WTC11 (cell line): ENCODE results near the gene MYRF. TPM values are rescaled to one million over a fixed set of nuclear protein-coding genes. Genes with fewer than 3 reads are reported as not detected.

Experiments used
- ATAC-seq: fragments of 200-7000 bp; cut with Tn5 transposase; 2 replicates; pipeline ENCODE4 v1.10.0; 2021; ENCODE audit warnings: mild to moderate bottlenecking, moderate library complexity
- CTCF ChIA-PET: fragments of 300-600 bp; sonication (Branson Sonifier 250); formaldehyde crosslinking; loops from one replicate; lab custom pipeline; 2021; ENCODE audit warnings: antibody characterized with exemption; lab: Charles Lee
- POLR2A ChIA-PET: fragments of 350-600 bp; sonication (Branson Sonifier 250); formaldehyde crosslinking; loops from one replicate; lab custom pipeline; 2021; ENCODE audit warnings: antibody characterized with exemption; lab: Charles Lee
- DNase-seq: peaks from one replicate; pipeline ENCODE4 v3.0.0; 2021; ENCODE audit warnings: low spot score
- H3K27ac Mint-ChIP-seq: 2 replicates; pipeline ENCODE4 v1.8.0; 2021; ENCODE audit warnings: mixed read lengths
- H3K27me3 Mint-ChIP-seq: 2 replicates; pipeline ENCODE4 v1.8.0; 2021; ENCODE audit warnings: low read depth, mild to moderate bottlenecking, moderate library complexity, mixed read lengths
- H3K36me3 Mint-ChIP-seq: 2 replicates; pipeline ENCODE4 v1.8.0; 2021; ENCODE audit warnings: mixed read lengths
- H3K4me1 Mint-ChIP-seq: 2 replicates; pipeline ENCODE4 v1.8.0; 2022; ENCODE audit warnings: mixed read lengths
- H3K4me3 Mint-ChIP-seq: 2 replicates; pipeline ENCODE4 v1.8.0; 2021; ENCODE audit warnings: mild to moderate bottlenecking, moderate library complexity, mixed read lengths
- H3K9me3 Mint-ChIP-seq: 2 replicates; pipeline ENCODE4 v1.8.0; 2021; ENCODE audit warnings: mixed read lengths
- ATF1 ChIP-seq: sonication (generic); formaldehyde crosslinking; IDR thresholded peaks from 2 replicates; pipeline ENCODE4 v1.8.1; 2023; ENCODE audit warnings: mild to moderate bottlenecking, moderate library complexity, missing genetic modification reagents
- CDX4 ChIP-seq: fragments of 250-450 bp; sonication (Bioruptor Pico); IDR thresholded peaks from 2 replicates; pipeline ENCODE4 v1.9.0; 2021; ENCODE audit warnings: moderate library complexity, mild to moderate bottlenecking, inconsistent platforms, borderline replicate concordance
- CREM ChIP-seq: sonication (generic); formaldehyde crosslinking; IDR thresholded peaks from 2 replicates; pipeline ENCODE4 v1.8.1; 2022; ENCODE audit warnings: mild to moderate bottlenecking, missing genetic modification reagents, moderate library complexity
- ETV6 ChIP-seq: sonication (generic); formaldehyde crosslinking; IDR thresholded peaks from 2 replicates; pipeline ENCODE4 v1.8.1; 2022; ENCODE audit warnings: mild to moderate bottlenecking, missing genetic modification reagents
- FOXK1 ChIP-seq: sonication (generic); formaldehyde crosslinking; IDR thresholded peaks from 2 replicates; pipeline ENCODE4 v1.8.0; 2022; ENCODE audit warnings: mild to moderate bottlenecking, moderate library complexity, missing genetic modification reagents
- FOXP1 ChIP-seq: sonication (generic); formaldehyde crosslinking; IDR thresholded peaks from 2 replicates; pipeline ENCODE4 v1.8.0; 2022; ENCODE audit warnings: missing genetic modification reagents, mild to moderate bottlenecking, moderate library complexity, borderline replicate concordance
- GRHL2 ChIP-seq: fragments of 250-450 bp; sonication (Bioruptor Pico); IDR thresholded peaks from 2 replicates; pipeline ENCODE4 v1.8.0; 2022; ENCODE audit warnings: mild to moderate bottlenecking, moderate library complexity; ENCODE audit not compliant: insufficient replicate concordance, severe bottlenecking
- IRF1 ChIP-seq: sonication (generic); formaldehyde crosslinking; IDR thresholded peaks from 2 replicates; pipeline ENCODE4 v1.8.0; 2023; ENCODE audit warnings: missing genetic modification reagents
- IRF2 ChIP-seq: sonication (generic); formaldehyde crosslinking; IDR thresholded peaks from 2 replicates; pipeline ENCODE4 v1.8.0; 2022; ENCODE audit warnings: low read depth, missing genetic modification reagents, borderline replicate concordance
- JAZF1 ChIP-seq: fragments of 250-450 bp; sonication (Bioruptor Pico); IDR thresholded peaks from 2 replicates; pipeline ENCODE4 v1.9.0; 2021; ENCODE audit warnings: moderate library complexity, mild to moderate bottlenecking, inconsistent platforms
- NR2C2 ChIP-seq: sonication (generic); formaldehyde crosslinking; IDR thresholded peaks from 2 replicates; pipeline ENCODE4 v1.8.0; 2022; ENCODE audit warnings: mild to moderate bottlenecking, missing genetic modification reagents
- SP1 ChIP-seq: sonication (generic); formaldehyde crosslinking; conservative IDR thresholded peaks from 2 replicates; pipeline ENCODE4 v1.8.1; 2022; ENCODE audit warnings: missing genetic modification reagents
- TP53 ChIP-seq: sonication (generic); formaldehyde crosslinking; IDR thresholded peaks from 2 replicates; pipeline ENCODE4 v1.8.1; 2023; ENCODE audit warnings: mild to moderate bottlenecking, missing genetic modification reagents
- ZBTB21 ChIP-seq: sonication (generic); formaldehyde crosslinking; IDR thresholded peaks from 2 replicates; pipeline ENCODE4 v1.8.1; 2023; ENCODE audit warnings: mild to moderate bottlenecking, missing genetic modification reagents, borderline replicate concordance
- ZMAT4 ChIP-seq: fragments of 250-450 bp; sonication (Bioruptor Pico); IDR thresholded peaks from 2 replicates; pipeline ENCODE4 v1.9.0; 2021; ENCODE audit warnings: mild to moderate bottlenecking
- ZNF219 ChIP-seq: sonication (generic); formaldehyde crosslinking; IDR thresholded peaks from 2 replicates; pipeline ENCODE4 v1.8.0; 2023; ENCODE audit warnings: missing genetic modification reagents, mild to moderate bottlenecking, borderline replicate concordance
- ZNF416 ChIP-seq: fragments of 250-450 bp; sonication (Bioruptor Pico); IDR thresholded peaks from 2 replicates; pipeline ENCODE4 v1.9.0; 2021; ENCODE audit warnings: mild to moderate bottlenecking, inconsistent platforms
- ZNF532 ChIP-seq: fragments of 250-450 bp; sonication (Bioruptor Pico); IDR thresholded peaks from 2 replicates; pipeline ENCODE4 v1.9.0; 2021; ENCODE audit warnings: mild to moderate bottlenecking, borderline replicate concordance
- total RNA-seq: library from RNA; stranded (reverse); gene quantifications from 3 replicates; pipeline ENCODE4 v1.2.3, GENCODE V29; 2021
- TF ChIP-seq, protein P1 (sequence below): fragments of 250-450 bp; sonication (Bioruptor Pico); IDR thresholded peaks from 2 replicates; pipeline ENCODE4 v2.1.2; 2022; ENCODE audit warnings: mild to moderate bottlenecking, moderate library complexity

The MYRF gene
- total RNA-seq, 1 experiment from 2014 or later: 5.9 TPM

DNA sequence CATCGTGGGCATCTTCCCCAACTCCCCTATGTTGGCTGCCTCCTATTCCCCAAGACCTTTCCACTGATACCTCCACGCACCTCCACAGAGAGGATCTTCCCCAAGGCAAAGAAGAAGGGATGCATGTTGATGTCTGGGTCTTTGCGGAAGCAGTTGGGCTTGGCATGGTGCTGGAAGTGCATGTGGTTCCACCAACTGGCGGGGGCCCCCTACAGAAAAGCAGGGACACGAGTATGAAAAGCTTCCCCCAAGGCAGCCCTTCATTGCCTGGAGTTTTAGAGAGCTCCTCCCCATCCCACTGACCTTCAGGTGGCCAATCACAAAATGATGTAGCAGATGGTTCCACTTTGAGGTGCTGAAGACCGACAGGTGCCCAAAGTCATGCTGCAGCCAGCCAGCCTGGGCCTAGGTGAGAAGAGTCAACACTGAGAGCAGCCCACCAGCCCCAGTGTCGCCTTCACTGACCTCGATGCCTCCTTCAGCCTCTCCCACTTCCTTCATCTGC, 58.3 kb downstream of the MYRF start:
- CTCF ChIA-PET: interaction anchor here (0.7 kb wide), 1 partner anchor 14 kb away, joined by 3 read pairs; no protein-coding TSS in a partner anchor
- DNase-seq (no peak), ATAC-seq (no peak)
- no peak overlapping the region for H3K27ac Mint-ChIP-seq
- H3K27me3 Mint-ChIP-seq: no peaks in the 10 kb centered on the region; the same call in 1 of the 2 replicates
- TF ChIP-seq NR2C2 (CRISPR knock-in tag) (no peak), ZNF416 (no peak)
- TF ChIP-seq, protein P1, sequence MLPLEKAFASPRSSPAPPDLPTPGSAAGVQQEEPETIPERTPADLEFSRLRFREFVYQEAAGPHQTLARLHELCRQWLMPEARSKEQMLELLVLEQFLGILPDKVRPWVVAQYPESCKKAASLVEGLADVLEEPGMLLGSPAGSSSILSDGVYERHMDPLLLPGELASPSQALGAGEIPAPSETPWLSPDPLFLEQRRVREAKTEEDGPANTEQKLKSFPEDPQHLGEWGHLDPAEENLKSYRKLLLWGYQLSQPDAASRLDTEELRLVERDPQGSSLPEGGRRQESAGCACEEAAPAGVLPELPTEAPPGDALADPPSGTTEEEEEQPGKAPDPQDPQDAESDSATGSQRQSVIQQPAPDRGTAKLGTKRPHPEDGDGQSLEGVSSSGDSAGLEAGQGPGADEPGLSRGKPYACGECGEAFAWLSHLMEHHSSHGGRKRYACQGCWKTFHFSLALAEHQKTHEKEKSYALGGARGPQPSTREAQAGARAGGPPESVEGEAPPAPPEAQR (CRISPR knock-in tag): no peak
- TF ChIP-seq, all 79 proteins: peak for 0
- Mint-ChIP-seq H3K4me1 (peaks cover 10% of the 10 kb centered on the region), H3K36me3 (peaks cover 82% of the 10 kb centered on the region), H3K9me3 (peaks cover 4% of the 10 kb centered on the region; the same call in 1 of the 2 replicates), H3K4me3 (no peak overlapping the region)
- POLR2A ChIA-PET: no interaction called here

GRCh38 chr11:61811831-61812230, 59.4 kb downstream of the MYRF start:
- H3K9me3 Mint-ChIP-seq: peaks cover 4% of the 10 kb centered on the region; the same call in 1 of the 2 replicates
- peaks cover 10% of the 10 kb centered on the region for H3K4me1 Mint-ChIP-seq
- no peak for DNase-seq
- ATAC-seq: no peak
- no peak overlapping the region for H3K4me3 Mint-ChIP-seq
- no peaks in the 10 kb centered on the region; the same call in 1 of the 2 replicates for H3K27me3 Mint-ChIP-seq
- CTCF ChIA-PET: no interaction called here
- no peak overlapping the region for H3K27ac Mint-ChIP-seq
- POLR2A ChIA-PET: interaction anchor here (0.6 kb wide), 1 partner anchor 68 kb away, joined by 3 read pairs; no protein-coding TSS in a partner anchor
- TF ChIP-seq CDX4 (CRISPR knock-in tag) (no peak), FOXK1 (CRISPR knock-in tag) (no peak), JAZF1 (CRISPR knock-in tag) (no peak), SP1 (CRISPR knock-in tag) (no peak), ZBTB21 (no peak), CREM (CRISPR knock-in tag) (no peak), ZNF532 (no peak), ATF1 (CRISPR knock-in tag) (no peak), IRF1 (CRISPR knock-in tag) (no peak), ETV6 (CRISPR knock-in tag) (no peak), GRHL2 (CRISPR knock-in tag) (no peak), FOXP1 (no peak), TP53 (no peak), ZMAT4 (CRISPR knock-in tag) (no peak), ZNF219 (no peak), IRF2 (no peak)
- TF ChIP-seq, protein P1 (CRISPR knock-in tag): no peak
- peaks cover 75% of the 10 kb centered on the region for H3K36me3 Mint-ChIP-seq
